ENCODE results near the gene HEATR1. TPM values are rescaled to one million over a fixed set of nuclear protein-coding genes. Genes with fewer than 3 reads are reported as not detected.

The HEATR1 gene
- total RNA-seq, 2 donors from 2014 or later, result 51.8 to 65.4 TPM

GRCh38 chr1:236627727-236628408 lies 23.6 kb upstream of the HEATR1 start:
- Mint-ChIP-seq H3K36me3 (ENCODE audit: low read depth) (no peaks in the 10 kb centered on the region), H3K9me3 (peaks cover 5% of the 10 kb centered on the region), H3K27ac (no peak overlapping the region), H3K4me3 (no peak overlapping the region), H3K27me3 (ENCODE audit: insufficient read depth) (peaks cover 2% of the 10 kb centered on the region), H3K4me1 (peaks cover 6% of the 10 kb centered on the region)
- Histone ChIP-seq H3K9me3 (ENCODE audit: control insufficient read depth, low read length) (no peaks in the 10 kb centered on the region), H3K4me1 (ENCODE audit: control insufficient read depth, insufficient read depth, low read length) (no peaks in the 10 kb centered on the region), H3K27ac (ENCODE audit: low read depth, low read length) (no peak overlapping the region), H3K36me3 (ENCODE audit: control insufficient read depth, insufficient read depth, low read length) (no peaks in the 10 kb centered on the region), H3K9ac (ENCODE audit: extremely low read depth, low read length, poor library complexity, severe bottlenecking) (no peak overlapping the region), H3K27me3 (ENCODE audit: control insufficient read depth, insufficient read depth, low read length, poor library complexity, severe bottlenecking) (no peaks in the 10 kb centered on the region), H3K4me3 (ENCODE audit: low read length) (no peak overlapping the region)
- DNase-seq, result no peak
- 81 to 91% methylated on average over 1 to 2 of the region's 2 CpGs for WGBS, 2 experiments (ENCODE audit: insufficient coverage in 1 of 2, insufficient read length in 1 of 2)
- TF ChIP-seq CTCF (conservative IDR thresholded peaks at IDR 0.05), result no peak

- DNase-seq, result no peak
- Histone ChIP-seq H3K36me3 (ENCODE audit: control insufficient read depth, insufficient read depth, low read length) (no peaks in the 10 kb centered on the region), H3K9me3 (ENCODE audit: control insufficient read depth, low read length) (peaks cover 10% of the 10 kb centered on the region), H3K27ac (ENCODE audit: low read depth, low read length) (no peak overlapping the region), H3K4me1 (ENCODE audit: control insufficient read depth, insufficient read depth, low read length) (no peaks in the 10 kb centered on the region), H3K4me3 (ENCODE audit: low read length) (no peak overlapping the region), H3K27me3 (ENCODE audit: control insufficient read depth, insufficient read depth, low read length, poor library complexity, severe bottlenecking) (no peaks in the 10 kb centered on the region), H3K9ac (ENCODE audit: extremely low read depth, low read length, poor library complexity, severe bottlenecking) (no peak overlapping the region)
- no peaks in the 10 kb centered on the region for H3K27me3 Mint-ChIP-seq (ENCODE audit: insufficient read depth)
- no peaks in the 10 kb centered on the region for H3K36me3 Mint-ChIP-seq (ENCODE audit: low read depth)
- H3K9me3 Mint-ChIP-seq, result peaks cover 18% of the 10 kb centered on the region
- H3K4me1 Mint-ChIP-seq, result no peaks in the 10 kb centered on the region
- 83 to 88% methylated on average over 2 to 4 of the region's 4 CpGs for WGBS, 2 experiments (ENCODE audit: insufficient coverage in 1 of 2, insufficient read length in 1 of 2)
- no peak overlapping the region for H3K27ac Mint-ChIP-seq
- TF ChIP-seq CTCF (conservative IDR thresholded peaks at IDR 0.05), result no peak
- no peak overlapping the region for H3K4me3 Mint-ChIP-seq
Measured at GRCh38 chr1:236623371-236624166, 19.3 kb upstream of the HEATR1 start.

GRCh38 chr1:236622407-236622806 lies 18.1 kb upstream of the HEATR1 start:
- H3K4me3 ChIP-seq (ENCODE audit: low read length), result no peak overlapping the region
- H3K36me3 Mint-ChIP-seq (ENCODE audit: low read depth), result no peaks in the 10 kb centered on the region
- no peaks in the 10 kb centered on the region for H3K4me1 ChIP-seq (ENCODE audit: control insufficient read depth, insufficient read depth, low read length)
- H3K27ac Mint-ChIP-seq, result no peak overlapping the region
- H3K4me3 Mint-ChIP-seq, result no peak overlapping the region
- no peak overlapping the region for H3K27ac ChIP-seq (ENCODE audit: low read depth, low read length)
- WGBS, 2 experiments (ENCODE audit: insufficient coverage in 1 of 2, insufficient read length in 1 of 2), result 55 to 88% methylated on average over 1 to 3 of the region's 3 CpGs
- H3K27me3 ChIP-seq (ENCODE audit: control insufficient read depth, insufficient read depth, low read length, poor library complexity, severe bottlenecking), result no peaks in the 10 kb centered on the region
- H3K27me3 Mint-ChIP-seq (ENCODE audit: insufficient read depth), result no peaks in the 10 kb centered on the region
- no peak for DNase-seq
- H3K9me3 ChIP-seq (ENCODE audit: control insufficient read depth, low read length), result peaks cover 10% of the 10 kb centered on the region
- TF ChIP-seq CTCF (conservative IDR thresholded peaks at IDR 0.05), result no peak
- H3K4me1 Mint-ChIP-seq, result no peaks in the 10 kb centered on the region
- no peaks in the 10 kb centered on the region for H3K36me3 ChIP-seq (ENCODE audit: control insufficient read depth, insufficient read depth, low read length)
- H3K9me3 Mint-ChIP-seq, result peaks cover 18% of the 10 kb centered on the region
- no peak overlapping the region for H3K9ac ChIP-seq (ENCODE audit: extremely low read depth, low read length, poor library complexity, severe bottlenecking)
